IMR-90 (cell line): ENCODE results near the gene PPP6R3. TPM values are rescaled to one million over a fixed set of nuclear protein-coding genes. Genes with fewer than 3 reads are reported as not detected.

Source experiments
- ATAC-seq: fragments of 200-7000 bp; cut with Tn5 transposase; 2 replicates; pipeline ENCODE4 v1.9.1; 2020; ENCODE audit warnings: low read depth, mild to moderate bottlenecking, moderate library complexity
- BruUV-seq: library from RNA; stranded (reverse); fragments of 400-500 nt; replicated peaks from 2 replicates; lab custom pipeline; 2021; lab: Mats Ljungman, UMichigan
- CTCF ChIA-PET: fragments of 300-600 bp; formaldehyde crosslinking; extraction: SDS; loops from one replicate; lab custom pipeline; 2021; ENCODE audit warnings: antibody characterized with exemption; lab: Yijun Ruan, JAX
- POLR2A ChIA-PET: fragments of 300-600 bp; sonication (Branson Sonifier 250); formaldehyde crosslinking; loops from one replicate; lab custom pipeline; 2022; ENCODE audit warnings: antibody characterized with exemption; ENCODE audit not compliant: unreplicated experiment; lab: Charles Lee
- DNase-seq: peaks from one replicate; pipeline ENCODE4 v3.0.0; 2013
- H2AFZ ChIP-seq: replicated peaks from 2 replicates; pipeline ENCODE3; 2013; ENCODE audit warnings: low read length, mild to moderate bottlenecking; ENCODE audit not compliant: poor library complexity
- H2AK5ac ChIP-seq: 2 replicates; pipeline ENCODE4 v1.6.1; 2013; ENCODE audit warnings: low read depth, low read length, inconsistent platforms
- H2AK9ac ChIP-seq: replicated peaks from 2 replicates; pipeline ENCODE3; 2013; ENCODE audit warnings: mild to moderate bottlenecking, low read depth, low read length, moderate library complexity; ENCODE audit not compliant: poor library complexity
- H2BK120ac ChIP-seq: 2 replicates; pipeline ENCODE4 v1.6.1; 2013; ENCODE audit warnings: low read depth, low read length, inconsistent platforms
- H2BK15ac ChIP-seq: 3 replicates; pipeline ENCODE4 v1.6.1; 2013; ENCODE audit warnings: low read depth, low read length, inconsistent platforms
- H2BK20ac ChIP-seq: 2 replicates; pipeline ENCODE4 v1.6.1; 2013; ENCODE audit warnings: low read depth, mild to moderate bottlenecking, inconsistent platforms, low read length, moderate library complexity
- H2BK5ac ChIP-seq: 2 replicates; pipeline ENCODE4 v1.6.1; 2013; ENCODE audit warnings: mild to moderate bottlenecking, low read depth, low read length, inconsistent platforms; ENCODE audit not compliant: poor library complexity, severe bottlenecking
- H3K14ac ChIP-seq: replicated peaks from 2 replicates; pipeline ENCODE4 v1.6.1; 2013; ENCODE audit warnings: low read depth, low read length, inconsistent platforms
- H3K18ac ChIP-seq: 2 replicates; pipeline ENCODE4 v1.6.1; 2013; ENCODE audit warnings: low read depth, low read length, control low read depth
- H3K23ac ChIP-seq: 2 replicates; pipeline ENCODE4 v1.6.1; 2013; ENCODE audit warnings: low read depth, low read length, inconsistent platforms
- H3K27ac ChIP-seq: 2 replicates; pipeline ENCODE4 v1.5.1; 2013; ENCODE audit warnings: mild to moderate bottlenecking, control low read depth, low read length; ENCODE audit not compliant: insufficient read depth
- H3K27me3 ChIP-seq: 2 replicates; pipeline ENCODE4 v1.6.1; 2013; ENCODE audit warnings: low read length; ENCODE audit not compliant: control insufficient read depth, insufficient read depth
- H3K36me3 ChIP-seq: 2 replicates; pipeline ENCODE4 v1.6.1; 2013; ENCODE audit warnings: low read length, mixed read lengths; ENCODE audit not compliant: control insufficient read depth, insufficient read depth
- H3K4ac ChIP-seq: 2 replicates; pipeline ENCODE4 v1.6.1; 2013; ENCODE audit warnings: low read depth, low read length, inconsistent platforms
- H3K4me1 ChIP-seq: 2 replicates; pipeline ENCODE4 v1.6.1; 2013; ENCODE audit warnings: low read length, mixed read lengths; ENCODE audit not compliant: control insufficient read depth, insufficient read depth
- H3K4me2 ChIP-seq: 2 replicates; pipeline ENCODE4 v1.6.1; 2013; ENCODE audit warnings: low read depth, mild to moderate bottlenecking, control low read depth, low read length, moderate library complexity
- H3K4me3 ChIP-seq: 2 replicates; pipeline ENCODE4 v1.5.1; 2013; ENCODE audit warnings: low read depth, mild to moderate bottlenecking, control low read depth, low read length, moderate library complexity; ENCODE audit not compliant: insufficient read depth
- H3K56ac ChIP-seq: 2 replicates; pipeline ENCODE4 v1.6.1; 2013; ENCODE audit warnings: low read length, inconsistent platforms; ENCODE audit not compliant: insufficient read depth; ENCODE audit errors: extremely low read depth
- H3K79me1 ChIP-seq, 2 experiments: 2 replicates each; pipeline ENCODE4 v1.6.1; 2013; ENCODE audit warnings: low read length in 2 of 2, inconsistent platforms in 1 of 2, low read depth in 1 of 2
- H3K9ac ChIP-seq: 2 replicates; pipeline ENCODE4 v1.6.1; 2013; ENCODE audit warnings: low read depth, low read length, control low read depth
- H3K9me1 ChIP-seq: 2 replicates; pipeline ENCODE4 v1.6.1; 2013; ENCODE audit warnings: low read length, inconsistent platforms; ENCODE audit not compliant: insufficient read depth
- H3K9me3 ChIP-seq: 2 replicates; pipeline ENCODE4 v1.6.1; 2013; ENCODE audit warnings: low read length; ENCODE audit not compliant: control insufficient read depth, insufficient read depth
- H4K20me1 ChIP-seq: 2 replicates; pipeline ENCODE4 v1.6.1; 2013; ENCODE audit warnings: low read length, inconsistent platforms; ENCODE audit not compliant: insufficient read depth
- H4K5ac ChIP-seq: 2 replicates; pipeline ENCODE4 v1.6.1; 2013; ENCODE audit warnings: mild to moderate bottlenecking, low read depth, low read length, control low read depth
- H4K8ac ChIP-seq, 2 experiments: 2 replicates each; pipeline ENCODE4 v1.6.1; 2013; ENCODE audit warnings: low read depth in 2 of 2, low read length in 2 of 2, control low read depth in 1 of 2, inconsistent platforms in 1 of 2
- H4K91ac ChIP-seq: 2 replicates; pipeline ENCODE4 v1.6.1; 2013; ENCODE audit warnings: low read depth, low read length, inconsistent platforms; ENCODE audit not compliant: insufficient read depth
- CHD1 ChIP-seq: IDR thresholded peaks from 2 replicates; pipeline ENCODE4 v1.6.1; 2012; ENCODE audit warnings: low read depth, low read length, improper control_type of control experiment
- CTCF ChIP-seq: conservative IDR thresholded peaks from 2 replicates; pipeline ENCODE4 v1.5.1; 2012; ENCODE audit warnings: mild to moderate bottlenecking, low read depth, low read length, improper control_type of control experiment
- ELK1 ChIP-seq: fragments of 150-350 bp; IDR thresholded peaks from 2 replicates; pipeline ENCODE4 v1.6.1; 2016; ENCODE audit warnings: low read depth, mild to moderate bottlenecking, low read length, moderate library complexity, borderline replicate concordance
- MAFK ChIP-seq: IDR thresholded peaks from 2 replicates; pipeline ENCODE4 v1.6.1; 2012; ENCODE audit warnings: low read depth, low read length, improper control_type of control experiment
- MAZ ChIP-seq: IDR thresholded peaks from 2 replicates; pipeline ENCODE4 v1.6.1; 2012; ENCODE audit warnings: low read depth, mild to moderate bottlenecking, low read length, improper control_type of control experiment, moderate library complexity, borderline replicate concordance
- NFE2L2 ChIP-seq: fragments of 150-350 bp; IDR thresholded peaks from 2 replicates; pipeline ENCODE4 v1.6.1; 2016; ENCODE audit warnings: low read depth, mild to moderate bottlenecking, low read length
- POLR2A ChIP-seq: IDR thresholded peaks from 2 replicates; pipeline ENCODE4 v1.6.1; 2012; ENCODE audit warnings: mild to moderate bottlenecking, low read depth, low read length
- RAD21 ChIP-seq: IDR thresholded peaks from 2 replicates; pipeline ENCODE4 v1.6.1; 2012; ENCODE audit warnings: low read length, improper control_type of control experiment
- RFX5 ChIP-seq: IDR thresholded peaks from 2 replicates; pipeline ENCODE4 v1.8.0; 2012; ENCODE audit warnings: low read depth, mild to moderate bottlenecking, low read length, moderate library complexity
- SMC3 ChIP-seq: fragments of 150-350 bp; IDR thresholded peaks from 2 replicates; pipeline ENCODE4 v1.6.1; 2016; ENCODE audit warnings: low read depth, mild to moderate bottlenecking, antibody characterized with exemption, low read length, moderate library complexity
- USF2 ChIP-seq: fragments of 150-350 bp; IDR thresholded peaks from 2 replicates; pipeline ENCODE4 v1.6.1; 2017; ENCODE audit warnings: mild to moderate bottlenecking, antibody characterized with exemption, low read length, low read depth
- WGBS, 2 experiments: methylation state at CpG; one replicate each; pipeline versions ENCODE4 v1.1.5 to v1.1.7; 2013; ENCODE audit warnings: missing lambda C conversion rate in 2 of 2; ENCODE audit not compliant: insufficient read length in 1 of 2; ENCODE audit errors: extremely low coverage in 2 of 2; 5-methylcytosine and 5-hydroxymethylcytosine counted together
- dilution Hi-C: fragments of 300-500 bp; cut with HindIII; formaldehyde crosslinking; loops from one replicate; pipeline ENCODE4 v1.14.3; 2018; ENCODE audit warnings: low sequenced_read_pairs; ENCODE audit not compliant: unreplicated experiment
- in situ Hi-C: fragments of 300-500 bp; cut with MboI; formaldehyde crosslinking; loops from 3 replicates; pipeline ENCODE4 v1.14.3; 2019; ENCODE audit warnings: low sequenced_read_pairs, inconsistent platforms, mixed read lengths
- intact Hi-C: fragments of 100-400 bp; cut with micrococcal nuclease; formaldehyde crosslinking; loops from 2 replicates; pipeline ENCODE4 v1.10.0; 2022
- polyA plus RNA-seq, 3 experiments: library from polyadenylated mRNA; depleted of rRNA; stranded (reverse); fragments of >200 nt; gene quantifications; 2 replicates each; pipeline ENCODE4 v1.2.3, GENCODE V29; 2012; ENCODE audit warnings: low replicate concordance in 1 of 3
- total RNA-seq: library from RNA; depleted of rRNA; stranded (reverse); fragments of >200 nt; gene quantifications from 2 replicates; pipeline ENCODE4 v1.2.3, GENCODE V29; 2012

The PPP6R3 gene
- total and polyA plus RNA-seq, 2 of the 4 experiments (the other 2 are of a cell fraction), result 29.0 to 123 TPM

GRCh38 chr11:68538025-68538424 lies 77.5 kb downstream of the PPP6R3 start:
- Histone ChIP-seq H3K18ac (no peak overlapping the region), H3K27me3 (no peaks in the 10 kb centered on the region), H2AK9ac (no peak overlapping the region), H3K27ac (no peak overlapping the region), H4K8ac (no peak overlapping the region), H2BK20ac (no peak overlapping the region), H3K4me3 (no peak overlapping the region), H3K23ac (no peak overlapping the region), H2AK5ac (no peak overlapping the region), H4K20me1 (peaks cover 63% of the 10 kb centered on the region), H3K79me1 (peaks cover 48 to 79% of the 10 kb centered on the region in 2 experiments), H3K14ac (no peak overlapping the region), H3K9ac (no peak overlapping the region), H2BK120ac (no peak overlapping the region), H3K9me1 (peaks cover 23% of the 10 kb centered on the region; the same call in 1 of the 2 replicates), H4K91ac (no peak overlapping the region), H3K56ac (no peak overlapping the region), H3K36me3 (peaks cover 20% of the 10 kb centered on the region), H3K9me3 (no peaks in the 10 kb centered on the region), H2BK5ac (no peak overlapping the region), H2AFZ (no peak overlapping the region), H3K4me2 (no peak overlapping the region), H4K5ac (no peak overlapping the region), H2BK15ac (no peak overlapping the region), H3K4me1 (peaks cover 5% of the 10 kb centered on the region), H3K4ac (no peak overlapping the region)
- ATAC-seq (no peak), DNase-seq (no peak)
- in situ Hi-C loops (no loop called here), dilution Hi-C loops (no loop called here), intact Hi-C loops (no loop called here)
- CTCF ChIA-PET, result no interaction called here
- TF ChIP-seq ELK1 (no peak), SMC3 (no peak), USF2 (no peak), MAFK (no peak), POLR2A (no peak), NFE2L2 (no peak), CTCF (no peak), CHD1 (no peak), MAZ (no peak), RFX5 (no peak), RAD21 (no peak)
- POLR2A ChIA-PET, result no interaction called here
- 75% methylated on average over 2 of the region's 6 CpGs; no CpG with 5 or more reads in 1 of the 2 experiments for whole genome bisulfite sequencing, 2 experiments
- BruUV-seq, result no TSS peak
